A549 (cell line): ENCODE results near the gene PTX4. TPM values are rescaled to one million over a fixed set of nuclear protein-coding genes. Genes with fewer than 3 reads are reported as not detected.

Source experiments
- ATAC-seq, 2 experiments: fragments of 200-7000 bp in 1 of 2; fragments of >200 bp in 1 of 2; cut with Nextera tagmentation in 1 of 2; cut with Tn5 transposase in 1 of 2; 3 replicates each; pipeline versions ENCODE4 v1.8.0 to v1.9.1; 2018 to 2020; ENCODE audit warnings: mild to moderate bottlenecking in 1 of 2, moderate library complexity in 1 of 2
- CTCF ChIA-PET: fragments of 300-600 bp; sonication (Branson Sonifier 250); formaldehyde crosslinking; extraction: SDS; loops from one replicate; lab custom pipeline; 2021; ENCODE audit warnings: antibody characterized with exemption, inconsistent platforms; lab: Yijun Ruan, JAX
- POLR2A ChIA-PET: fragments of 350-600 bp; formaldehyde crosslinking; extraction: SDS; loops from one replicate; lab custom pipeline; 2021; ENCODE audit warnings: antibody characterized with exemption, inconsistent platforms; lab: Yijun Ruan, JAX
- DNase-seq, 2 experiments: peaks; one replicate each; pipeline versions ENCODE4 v3.0.0 to v3.0.0-alpha.2; 2011 to 2016; ENCODE audit warnings: low read depth in 1 of 2, low spot score in 1 of 2
- FAIRE-seq: peaks from 2 replicates; lab custom pipeline; 2011; peaks lifted over from hg19 to GRCh38; lab: Jason Lieb, UNC
- H3K27ac ChIP-seq, 2 experiments: fragments of >200 bp; sonication (Bioruptor Twin); formaldehyde crosslinking; 3 replicates each; pipeline ENCODE4 v1.5.1; 2016 to 2017
- H3K4me1 ChIP-seq: fragments of >200 bp; sonication (Bioruptor Twin); formaldehyde crosslinking; 3 replicates; pipeline ENCODE4 v1.6.1; 2016
- H3K4me2 ChIP-seq: fragments of >200 bp; sonication (Bioruptor Twin); formaldehyde crosslinking; 3 replicates; pipeline ENCODE4 v1.6.1; 2016
- H3K4me3 ChIP-seq: fragments of >200 bp; sonication (Bioruptor Twin); formaldehyde crosslinking; 3 replicates; pipeline ENCODE4 v1.5.1; 2016
- H3K9me3 ChIP-seq: fragments of >200 bp; sonication (Bioruptor Twin); formaldehyde crosslinking; 3 replicates; pipeline ENCODE4 v1.6.1; 2016
- CEBPB ChIP-seq, 2 experiments: fragments of >200 bp in 1 of 2; sonication (Bioruptor Twin) in 1 of 2; formaldehyde crosslinking in 1 of 2; IDR thresholded peaks; 2 replicates each; pipeline ENCODE4 v1.6.1; 2012 to 2016
- EHF ChIP-seq: fragments of 250-450 bp; sonication (Bioruptor Pico); IDR thresholded peaks from 2 replicates; pipeline ENCODE4 v1.5.0; 2020; ENCODE audit warnings: mild to moderate bottlenecking
- FOSL2 ChIP-seq, 2 experiments: fragments of 450-650 bp in 1 of 2; fragments of >200 bp in 1 of 2; sonication (Bioruptor Twin) in 1 of 2; formaldehyde crosslinking; IDR thresholded peaks; 2 replicates each; pipeline versions ENCODE4 v1.5.0 to v1.6.1; 2016 to 2020; ENCODE audit warnings: mild to moderate bottlenecking in 1 of 2, moderate library complexity in 1 of 2
- FOXS1 ChIP-seq: fragments of 250-450 bp; sonication (Bioruptor Pico); IDR thresholded peaks from 2 replicates; pipeline ENCODE4 v1.5.0; 2020; ENCODE audit warnings: mild to moderate bottlenecking, moderate library complexity
- HES2 ChIP-seq: fragments of >200 bp; sonication (Bioruptor Twin); formaldehyde crosslinking; IDR thresholded peaks from 2 replicates; pipeline ENCODE4 v1.6.1; 2016
- HOXB5 ChIP-seq: fragments of 250-450 bp; sonication (Bioruptor Pico); IDR thresholded peaks from 2 replicates; pipeline ENCODE4 v1.5.0; 2020; ENCODE audit warnings: mild to moderate bottlenecking, moderate library complexity
- JUN ChIP-seq, 2 experiments: fragments of >200 bp; sonication (Bioruptor Twin); formaldehyde crosslinking; IDR thresholded peaks; 2 replicates in 1 of 2; 3 replicates in 1 of 2; pipeline ENCODE4 v1.6.1; 2016 to 2017
- JUNB ChIP-seq: fragments of >200 bp; sonication (Bioruptor Twin); formaldehyde crosslinking; IDR thresholded peaks from 2 replicates; pipeline ENCODE4 v1.6.1; 2016
- PBX3 ChIP-seq: IDR thresholded peaks from 2 replicates; pipeline ENCODE4 v1.6.1; 2012
- PHF8 ChIP-seq: fragments of 200-600 bp; sonication (generic); IDR thresholded peaks from 2 replicates; pipeline ENCODE4 v1.6.1; 2016; ENCODE audit warnings: low read depth, mild to moderate bottlenecking, antibody characterized with exemption, moderate library complexity, borderline replicate concordance
- POLR2A ChIP-seq: IDR thresholded peaks from 2 replicates; pipeline ENCODE4 v1.6.1; 2012; ENCODE audit warnings: mild to moderate bottlenecking, low read length
- RCOR1 ChIP-seq: fragments of 150-350 bp; IDR thresholded peaks from 2 replicates; pipeline ENCODE4 v1.6.1; 2014; ENCODE audit warnings: antibody characterized with exemption, low read length, low read depth
- RFX5 ChIP-seq: fragments of 450-650 bp; IDR thresholded peaks from 2 replicates; pipeline ENCODE4 v1.7.1; 2014; ENCODE audit warnings: antibody characterized with exemption, mild to moderate bottlenecking, moderate library complexity
- SREBF2 ChIP-seq: fragments of 450-650 bp; IDR thresholded peaks from 2 replicates; pipeline ENCODE4 v1.6.1; 2014; ENCODE audit warnings: mild to moderate bottlenecking, moderate library complexity
- WGBS: methylation state at CpG from one replicate; pipeline ENCODE4 v1.1.6; 2017; ENCODE audit errors: missing lambda C conversion rate; 5-methylcytosine and 5-hydroxymethylcytosine counted together
- polyA plus RNA-seq, 4 experiments: library from polyadenylated mRNA; depleted of rRNA in 3 of 4; stranded (reverse); fragments of >200 nt; fragmentation: RNase III in 1 of 4; extraction: RNeasy Plus Mini Kit Qiagen cat#74134 plus additional on column Dnase treatment in 1 of 4; gene quantifications; 2 replicates in 3 of 4; 3 replicates in 1 of 4; pipeline ENCODE4 v1.2.3, GENCODE V29; 2011 to 2017
- TF ChIP-seq, protein P1 (sequence below): fragments of 200-600 bp; sonication (generic); IDR thresholded peaks from 2 replicates; pipeline ENCODE4 v1.6.1; 2016; ENCODE audit warnings: antibody characterized with exemption, mild to moderate bottlenecking, moderate library complexity
- TF ChIP-seq, protein P2 (sequence below): fragments of 150-350 bp; IDR thresholded peaks from 2 replicates; pipeline ENCODE4 v1.6.1; 2014; ENCODE audit warnings: low read depth, mild to moderate bottlenecking, low read length
- TF ChIP-seq, protein P3 (sequence below): fragments of >200 bp; sonication (Bioruptor Twin); formaldehyde crosslinking; IDR thresholded peaks from 3 replicates; pipeline ENCODE4 v1.6.1; 2016
- TF ChIP-seq, protein P4 (sequence below): fragments of >200 bp; sonication (Bioruptor Twin); formaldehyde crosslinking; IDR thresholded peaks from 3 replicates; pipeline ENCODE4 v1.5.1; 2016

PTX4 gene
- polyA plus RNA-seq, 2 of the 4 experiments (the other 2 are of a cell fraction) = not detected

DNA sequence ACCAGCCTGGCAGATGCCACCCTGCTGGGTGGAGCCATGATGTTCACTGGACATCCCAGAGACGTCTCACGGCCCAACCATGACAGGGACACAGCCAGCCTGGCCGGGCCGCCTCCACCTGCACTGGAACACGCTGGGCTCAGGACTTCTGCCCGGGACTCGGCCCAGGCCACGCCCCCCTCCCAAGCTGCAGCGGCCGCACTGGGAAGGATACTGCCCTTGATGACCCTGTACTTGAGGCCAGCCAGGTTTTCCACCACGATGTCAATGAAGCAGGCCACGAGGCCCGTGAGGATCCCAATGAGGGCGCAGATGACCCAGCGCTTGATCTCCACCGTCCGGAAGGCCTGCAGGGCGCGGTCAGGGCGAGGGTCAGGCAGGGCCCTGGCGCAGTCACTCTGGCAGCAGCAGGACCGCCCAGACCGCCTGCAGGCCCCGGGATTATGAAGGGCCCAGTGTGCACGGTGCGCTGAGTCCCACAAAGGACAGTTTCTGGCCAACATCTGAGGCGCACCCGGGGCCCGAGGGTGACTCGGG is 28.1 kb downstream of the PTX4 start:
- no peak overlapping the region for H3K4me3 ChIP-seq
- DNase-seq = no peak
- H3K27ac ChIP-seq = no peak overlapping the region
- H3K4me1 ChIP-seq = no peaks in the 10 kb centered on the region
- TF ChIP-seq JUNB = no peak
- no peak for TF ChIP-seq JUN (IDR thresholded peaks at IDR 0.05)
- TF ChIP-seq, protein P1, sequence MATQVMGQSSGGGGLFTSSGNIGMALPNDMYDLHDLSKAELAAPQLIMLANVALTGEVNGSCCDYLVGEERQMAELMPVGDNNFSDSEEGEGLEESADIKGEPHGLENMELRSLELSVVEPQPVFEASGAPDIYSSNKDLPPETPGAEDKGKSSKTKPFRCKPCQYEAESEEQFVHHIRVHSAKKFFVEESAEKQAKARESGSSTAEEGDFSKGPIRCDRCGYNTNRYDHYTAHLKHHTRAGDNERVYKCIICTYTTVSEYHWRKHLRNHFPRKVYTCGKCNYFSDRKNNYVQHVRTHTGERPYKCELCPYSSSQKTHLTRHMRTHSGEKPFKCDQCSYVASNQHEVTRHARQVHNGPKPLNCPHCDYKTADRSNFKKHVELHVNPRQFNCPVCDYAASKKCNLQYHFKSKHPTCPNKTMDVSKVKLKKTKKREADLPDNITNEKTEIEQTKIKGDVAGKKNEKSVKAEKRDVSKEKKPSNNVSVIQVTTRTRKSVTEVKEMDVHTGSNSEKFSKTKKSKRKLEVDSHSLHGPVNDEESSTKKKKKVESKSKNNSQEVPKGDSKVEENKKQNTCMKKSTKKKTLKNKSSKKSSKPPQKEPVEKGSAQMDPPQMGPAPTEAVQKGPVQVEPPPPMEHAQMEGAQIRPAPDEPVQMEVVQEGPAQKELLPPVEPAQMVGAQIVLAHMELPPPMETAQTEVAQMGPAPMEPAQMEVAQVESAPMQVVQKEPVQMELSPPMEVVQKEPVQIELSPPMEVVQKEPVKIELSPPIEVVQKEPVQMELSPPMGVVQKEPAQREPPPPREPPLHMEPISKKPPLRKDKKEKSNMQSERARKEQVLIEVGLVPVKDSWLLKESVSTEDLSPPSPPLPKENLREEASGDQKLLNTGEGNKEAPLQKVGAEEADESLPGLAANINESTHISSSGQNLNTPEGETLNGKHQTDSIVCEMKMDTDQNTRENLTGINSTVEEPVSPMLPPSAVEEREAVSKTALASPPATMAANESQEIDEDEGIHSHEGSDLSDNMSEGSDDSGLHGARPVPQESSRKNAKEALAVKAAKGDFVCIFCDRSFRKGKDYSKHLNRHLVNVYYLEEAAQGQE = no peak
- TF ChIP-seq FOSL2 (IDR thresholded peaks at IDR 0.05) = no peak
- no peak for TF ChIP-seq FOSL2 (CRISPR knock-in tag; IDR thresholded peaks at IDR 0.05)
- no peak for TF ChIP-seq EHF (CRISPR knock-in tag)
- no peak for TF ChIP-seq PHF8
- TF ChIP-seq, protein P2, sequence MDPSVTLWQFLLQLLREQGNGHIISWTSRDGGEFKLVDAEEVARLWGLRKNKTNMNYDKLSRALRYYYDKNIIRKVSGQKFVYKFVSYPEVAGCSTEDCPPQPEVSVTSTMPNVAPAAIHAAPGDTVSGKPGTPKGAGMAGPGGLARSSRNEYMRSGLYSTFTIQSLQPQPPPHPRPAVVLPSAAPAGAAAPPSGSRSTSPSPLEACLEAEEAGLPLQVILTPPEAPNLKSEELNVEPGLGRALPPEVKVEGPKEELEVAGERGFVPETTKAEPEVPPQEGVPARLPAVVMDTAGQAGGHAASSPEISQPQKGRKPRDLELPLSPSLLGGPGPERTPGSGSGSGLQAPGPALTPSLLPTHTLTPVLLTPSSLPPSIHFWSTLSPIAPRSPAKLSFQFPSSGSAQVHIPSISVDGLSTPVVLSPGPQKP = no peak
- TF ChIP-seq, protein P3, sequence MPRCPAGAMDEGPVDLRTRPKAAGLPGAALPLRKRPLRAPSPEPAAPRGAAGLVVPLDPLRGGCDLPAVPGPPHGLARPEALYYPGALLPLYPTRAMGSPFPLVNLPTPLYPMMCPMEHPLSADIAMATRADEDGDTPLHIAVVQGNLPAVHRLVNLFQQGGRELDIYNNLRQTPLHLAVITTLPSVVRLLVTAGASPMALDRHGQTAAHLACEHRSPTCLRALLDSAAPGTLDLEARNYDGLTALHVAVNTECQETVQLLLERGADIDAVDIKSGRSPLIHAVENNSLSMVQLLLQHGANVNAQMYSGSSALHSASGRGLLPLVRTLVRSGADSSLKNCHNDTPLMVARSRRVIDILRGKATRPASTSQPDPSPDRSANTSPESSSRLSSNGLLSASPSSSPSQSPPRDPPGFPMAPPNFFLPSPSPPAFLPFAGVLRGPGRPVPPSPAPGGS = no peak
- TF ChIP-seq, protein P4, sequence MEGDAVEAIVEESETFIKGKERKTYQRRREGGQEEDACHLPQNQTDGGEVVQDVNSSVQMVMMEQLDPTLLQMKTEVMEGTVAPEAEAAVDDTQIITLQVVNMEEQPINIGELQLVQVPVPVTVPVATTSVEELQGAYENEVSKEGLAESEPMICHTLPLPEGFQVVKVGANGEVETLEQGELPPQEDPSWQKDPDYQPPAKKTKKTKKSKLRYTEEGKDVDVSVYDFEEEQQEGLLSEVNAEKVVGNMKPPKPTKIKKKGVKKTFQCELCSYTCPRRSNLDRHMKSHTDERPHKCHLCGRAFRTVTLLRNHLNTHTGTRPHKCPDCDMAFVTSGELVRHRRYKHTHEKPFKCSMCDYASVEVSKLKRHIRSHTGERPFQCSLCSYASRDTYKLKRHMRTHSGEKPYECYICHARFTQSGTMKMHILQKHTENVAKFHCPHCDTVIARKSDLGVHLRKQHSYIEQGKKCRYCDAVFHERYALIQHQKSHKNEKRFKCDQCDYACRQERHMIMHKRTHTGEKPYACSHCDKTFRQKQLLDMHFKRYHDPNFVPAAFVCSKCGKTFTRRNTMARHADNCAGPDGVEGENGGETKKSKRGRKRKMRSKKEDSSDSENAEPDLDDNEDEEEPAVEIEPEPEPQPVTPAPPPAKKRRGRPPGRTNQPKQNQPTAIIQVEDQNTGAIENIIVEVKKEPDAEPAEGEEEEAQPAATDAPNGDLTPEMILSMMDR = no peak
- no peak for TF ChIP-seq RFX5
- TF ChIP-seq RCOR1 = no peak
- no peak for TF ChIP-seq PBX3
- TF ChIP-seq FOXS1 (CRISPR knock-in tag) = no peak
- TF ChIP-seq HES2 = no peak
- no peak for TF ChIP-seq SREBF2
- no peak for TF ChIP-seq POLR2A
- no peak for TF ChIP-seq CEBPB (IDR thresholded peaks at IDR 0.05)
- TF ChIP-seq, all 56 proteins: peak for 0
- ATAC-seq (no peak), FAIRE-seq (no peak)
- ChIA-PET CTCF (no interaction called here), POLR2A (no interaction called here)
- H3K9me3 ChIP-seq = no peaks in the 10 kb centered on the region
- H3K4me2 ChIP-seq = no peak overlapping the region
- 88% methylated on average over 13 of the region's 30 CpGs for WGBS

- H3K4me3 ChIP-seq = no peak overlapping the region
- ATAC-seq (no peak), FAIRE-seq (no peak), DNase-seq (no peak)
- no peaks in the 10 kb centered on the region for H3K9me3 ChIP-seq
- no peak overlapping the region for H3K27ac ChIP-seq
- WGBS = 88% methylated on average over 10 of the region's 10 CpGs
- ChIA-PET CTCF (interaction anchor here (0.9 kb wide), 1 partner anchor 13 kb away, joined by 3 read pairs; no protein-coding TSS in a partner anchor), POLR2A (interaction anchor here (0.7 kb wide), 1 partner anchor 1561 kb away, joined by 3 read pairs; no protein-coding TSS in a partner anchor)
- no peak for TF ChIP-seq FOXS1 (CRISPR knock-in tag)
- TF ChIP-seq HOXB5 (CRISPR knock-in tag) = no peak
- H3K4me2 ChIP-seq = no peak overlapping the region
- H3K4me1 ChIP-seq = no peaks in the 10 kb centered on the region
These were observed 28.8 kb downstream of the PTX4 start for GRCh38 chr16:1459967-1460366.
